DND-41 (cell line): ENCODE data around the gene NFASC.

Experiments used
- EZH2 ChIP-seq: IDR thresholded peaks from 3 replicates; pipeline ENCODE4 v1.6.1; 2012; ENCODE audit warnings: borderline replicate concordance, low read depth, mild to moderate bottlenecking, moderate library complexity, low read length, inconsistent platforms; ENCODE audit not compliant: severe bottlenecking
- TF ChIP-seq, protein P1 (sequence below): IDR thresholded peaks from 2 replicates; pipeline ENCODE4 v1.5.1; 2012; ENCODE audit warnings: borderline replicate concordance, low read length, moderate library complexity, mild to moderate bottlenecking; ENCODE audit not compliant: poor library complexity, severe bottlenecking; ENCODE audit errors: extremely low read depth

DNA sequence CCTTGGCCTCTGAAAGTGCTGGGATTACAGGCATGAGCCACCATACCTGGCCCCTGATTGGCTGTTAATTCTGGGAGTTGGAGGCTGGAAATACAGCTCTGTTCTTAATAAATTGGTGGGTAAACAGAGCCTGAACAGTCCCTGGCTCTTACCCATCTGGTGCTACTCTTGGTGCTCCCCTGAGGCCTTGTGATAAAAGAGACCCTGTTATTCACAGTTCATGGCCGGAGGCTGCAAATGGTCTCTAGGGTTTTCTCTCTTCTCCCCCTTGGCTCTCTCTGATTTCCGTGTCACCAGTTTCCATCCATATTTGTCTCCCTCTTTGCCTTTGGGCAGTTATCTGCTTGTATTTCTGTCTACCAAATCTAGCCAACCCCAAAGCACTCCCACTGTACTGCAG is 17.2 kb downstream of the NFASC start:
- TF ChIP-seq, protein P1, sequence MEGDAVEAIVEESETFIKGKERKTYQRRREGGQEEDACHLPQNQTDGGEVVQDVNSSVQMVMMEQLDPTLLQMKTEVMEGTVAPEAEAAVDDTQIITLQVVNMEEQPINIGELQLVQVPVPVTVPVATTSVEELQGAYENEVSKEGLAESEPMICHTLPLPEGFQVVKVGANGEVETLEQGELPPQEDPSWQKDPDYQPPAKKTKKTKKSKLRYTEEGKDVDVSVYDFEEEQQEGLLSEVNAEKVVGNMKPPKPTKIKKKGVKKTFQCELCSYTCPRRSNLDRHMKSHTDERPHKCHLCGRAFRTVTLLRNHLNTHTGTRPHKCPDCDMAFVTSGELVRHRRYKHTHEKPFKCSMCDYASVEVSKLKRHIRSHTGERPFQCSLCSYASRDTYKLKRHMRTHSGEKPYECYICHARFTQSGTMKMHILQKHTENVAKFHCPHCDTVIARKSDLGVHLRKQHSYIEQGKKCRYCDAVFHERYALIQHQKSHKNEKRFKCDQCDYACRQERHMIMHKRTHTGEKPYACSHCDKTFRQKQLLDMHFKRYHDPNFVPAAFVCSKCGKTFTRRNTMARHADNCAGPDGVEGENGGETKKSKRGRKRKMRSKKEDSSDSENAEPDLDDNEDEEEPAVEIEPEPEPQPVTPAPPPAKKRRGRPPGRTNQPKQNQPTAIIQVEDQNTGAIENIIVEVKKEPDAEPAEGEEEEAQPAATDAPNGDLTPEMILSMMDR = no peak
- TF ChIP-seq EZH2 = no peak
